Neuron (in vitro differentiated cells): ENCODE results near the gene AUNIP.

Source experiments
- H2AFZ ChIP-seq: one replicate; pipeline ENCODE4 v1.6.1; 2013; ENCODE audit warnings: low read depth, mild to moderate bottlenecking, inconsistent platforms, low read length, moderate library complexity
- H3K27me3 ChIP-seq: one replicate; pipeline ENCODE4 v1.6.1; 2013; ENCODE audit warnings: low read length; ENCODE audit not compliant: insufficient read depth
- H3K36me3 ChIP-seq: one replicate; pipeline ENCODE4 v1.6.1; 2013; ENCODE audit warnings: low read length; ENCODE audit not compliant: insufficient read depth
- H3K4me1 ChIP-seq: one replicate; pipeline ENCODE4 v1.6.1; 2013; ENCODE audit warnings: low read length; ENCODE audit not compliant: insufficient read depth
- H3K4me3 ChIP-seq: 2 replicates; pipeline ENCODE4 v1.5.1; 2013; ENCODE audit warnings: mild to moderate bottlenecking, low read length, moderate library complexity
- H3K9me3 ChIP-seq: one replicate; pipeline ENCODE4 v1.6.1; 2013; ENCODE audit warnings: low read length

AUNIP gene

DNA sequence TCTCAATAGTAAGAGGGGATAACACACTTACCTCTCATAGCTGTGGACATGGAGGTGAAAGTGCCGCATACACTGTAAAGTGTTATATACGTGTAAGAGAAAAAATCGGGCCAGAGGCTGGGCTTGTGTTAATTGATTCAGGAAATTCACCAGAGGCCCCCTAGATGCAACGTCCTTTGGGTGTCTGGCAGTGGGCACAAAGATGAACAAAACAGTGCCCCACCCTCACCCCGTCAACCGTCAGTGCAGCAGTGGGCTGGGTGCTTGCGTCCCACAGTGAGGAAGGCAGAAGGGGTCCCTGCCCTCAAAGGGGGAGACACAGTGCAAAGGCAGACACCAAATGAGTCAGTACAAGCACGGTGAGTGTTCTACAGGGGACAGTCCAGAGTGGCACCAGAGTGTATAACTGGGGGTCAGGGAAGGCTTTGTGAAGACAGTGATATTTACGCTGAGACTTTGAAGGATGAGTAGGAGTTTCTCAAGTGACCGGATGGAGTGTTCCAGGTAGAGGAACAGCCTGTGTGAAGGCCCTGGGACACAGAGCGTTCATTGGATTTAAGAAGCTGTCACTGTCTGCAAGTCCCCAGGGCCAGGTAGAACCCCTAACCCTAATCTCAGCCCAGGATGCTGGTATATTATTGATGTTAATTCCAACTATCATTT lies 46.1 kb downstream of the AUNIP start:
- Histone ChIP-seq H3K27me3 (no peaks in the 10 kb centered on the region), H3K36me3 (peaks cover 52% of the 10 kb centered on the region), H3K4me1 (no peaks in the 10 kb centered on the region), H3K4me3 (no peak overlapping the region), H3K9me3 (no peaks in the 10 kb centered on the region), H2AFZ (no peak overlapping the region)

DNA sequence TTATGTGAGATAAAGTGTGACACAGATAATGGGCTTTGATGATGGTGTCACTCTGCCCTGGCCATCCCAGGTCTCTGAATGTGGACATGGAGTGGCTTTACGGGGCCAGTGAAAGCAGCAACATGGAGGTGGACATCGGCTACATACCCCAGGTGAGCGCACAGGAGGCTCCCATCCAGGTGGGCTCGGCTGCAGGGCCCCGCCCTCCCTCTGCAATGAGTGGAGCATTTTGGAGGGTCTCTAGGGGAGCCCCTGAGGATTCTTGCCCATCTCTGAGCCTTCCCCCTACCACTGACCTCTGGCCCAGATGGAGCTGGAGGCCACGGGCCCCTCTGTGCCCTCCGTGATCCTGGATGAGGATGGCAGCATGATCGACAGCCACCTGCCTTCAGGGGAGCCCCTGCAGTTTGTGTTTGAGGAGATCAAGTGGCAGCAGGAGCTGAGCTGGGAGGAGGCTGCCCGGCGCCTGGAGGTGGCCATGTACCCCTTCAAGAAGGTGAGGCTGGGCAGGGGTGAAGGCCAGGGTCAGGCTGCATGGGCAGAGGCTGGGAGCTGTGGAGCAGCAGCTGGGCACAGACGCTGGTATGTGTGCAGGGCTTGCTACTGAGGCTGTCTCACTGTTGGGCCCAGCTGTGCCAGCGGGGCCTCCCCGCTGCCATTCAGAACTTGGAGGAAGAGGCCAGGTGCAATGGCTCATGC lies 47.7 kb downstream of the AUNIP start:
- Histone ChIP-seq H3K36me3 (peaks cover 59% of the 10 kb centered on the region), H3K4me1 (no peaks in the 10 kb centered on the region), H3K4me3 (no peak overlapping the region)

DNA sequence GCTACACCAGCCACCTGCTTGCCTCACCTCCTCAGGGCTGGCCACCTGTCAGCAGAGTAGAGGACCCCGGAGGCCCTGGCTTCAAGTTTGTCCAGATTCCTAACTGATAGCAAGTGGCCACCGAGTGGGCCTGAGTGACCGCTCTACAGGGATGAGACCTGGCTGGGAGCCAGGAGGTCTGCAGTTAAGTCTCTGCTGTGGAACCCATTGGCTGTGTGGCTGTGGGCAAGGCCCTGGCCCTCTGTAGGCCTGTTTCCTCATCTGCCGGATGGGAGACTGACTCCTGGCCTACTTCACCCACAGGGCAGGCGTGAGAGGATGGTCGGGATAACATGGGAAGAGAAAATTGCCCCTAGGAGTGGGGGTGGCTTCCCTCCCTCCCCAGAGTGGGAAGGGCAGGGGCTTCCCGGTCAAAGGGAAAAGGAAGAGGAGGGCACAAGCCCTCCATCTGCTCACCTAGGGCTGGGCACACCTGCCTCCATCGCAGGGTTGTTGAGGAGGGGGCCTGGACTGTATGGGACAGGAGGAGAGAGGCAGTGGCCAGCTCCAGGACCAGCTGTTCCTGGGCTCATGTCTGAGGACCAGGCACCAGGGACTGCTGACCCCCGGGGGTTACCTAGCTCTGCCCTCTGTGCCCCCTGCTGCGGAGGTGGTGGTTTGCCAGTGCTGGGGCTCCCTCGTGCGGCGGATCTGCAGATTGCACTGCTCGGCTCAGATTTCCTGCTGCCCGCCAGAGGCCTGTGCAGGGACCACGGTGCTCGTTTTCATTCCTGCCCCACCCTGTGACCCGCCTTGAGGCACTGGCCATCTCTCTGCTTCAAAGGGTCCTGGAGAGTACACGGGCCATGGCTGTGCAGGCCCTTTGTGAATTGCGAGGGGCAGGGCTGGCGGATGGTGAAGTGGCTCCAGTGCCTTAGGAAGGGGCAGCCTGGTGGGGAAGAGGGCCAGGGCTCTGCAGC lies 48.6 kb downstream of the AUNIP start:
- Histone ChIP-seq H3K36me3 (peaks cover 61% of the 10 kb centered on the region), H3K4me3 (no peak overlapping the region), H2AFZ (no peak overlapping the region), H3K9me3 (no peaks in the 10 kb centered on the region), H3K27me3 (no peaks in the 10 kb centered on the region), H3K4me1 (no peaks in the 10 kb centered on the region)

More for the DNA sequence above, 47.7 kb downstream of the AUNIP start:
- Histone ChIP-seq H3K27me3 (no peaks in the 10 kb centered on the region), H3K9me3 (no peaks in the 10 kb centered on the region), H2AFZ (no peak overlapping the region)

DNA sequence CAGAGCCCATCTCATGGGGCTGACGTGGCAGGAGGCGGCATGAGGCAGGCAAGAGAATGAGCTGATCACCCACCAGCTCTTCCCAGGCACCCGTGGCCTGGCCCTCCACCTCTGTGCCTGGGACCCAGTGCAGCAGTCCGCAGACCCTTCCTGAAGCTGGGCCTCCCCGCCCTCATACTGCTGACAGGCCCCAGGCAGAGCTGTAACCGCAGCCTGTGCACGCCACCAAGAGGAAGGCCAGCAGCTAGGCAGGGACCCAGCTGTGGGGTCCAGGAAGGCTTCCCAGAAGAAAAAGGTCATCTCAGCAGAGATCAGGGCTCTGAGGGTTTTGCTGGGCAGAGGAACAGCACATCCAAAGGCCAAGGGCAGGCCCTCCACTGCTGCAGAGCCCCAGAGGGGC lies 49.3 kb downstream of the AUNIP start:
- Histone ChIP-seq H3K4me1 (peaks cover 2% of the 10 kb centered on the region), H2AFZ (no peak overlapping the region), H3K36me3 (peaks cover 57% of the 10 kb centered on the region), H3K27me3 (no peaks in the 10 kb centered on the region), H3K9me3 (no peaks in the 10 kb centered on the region), H3K4me3 (no peak overlapping the region)

DNA sequence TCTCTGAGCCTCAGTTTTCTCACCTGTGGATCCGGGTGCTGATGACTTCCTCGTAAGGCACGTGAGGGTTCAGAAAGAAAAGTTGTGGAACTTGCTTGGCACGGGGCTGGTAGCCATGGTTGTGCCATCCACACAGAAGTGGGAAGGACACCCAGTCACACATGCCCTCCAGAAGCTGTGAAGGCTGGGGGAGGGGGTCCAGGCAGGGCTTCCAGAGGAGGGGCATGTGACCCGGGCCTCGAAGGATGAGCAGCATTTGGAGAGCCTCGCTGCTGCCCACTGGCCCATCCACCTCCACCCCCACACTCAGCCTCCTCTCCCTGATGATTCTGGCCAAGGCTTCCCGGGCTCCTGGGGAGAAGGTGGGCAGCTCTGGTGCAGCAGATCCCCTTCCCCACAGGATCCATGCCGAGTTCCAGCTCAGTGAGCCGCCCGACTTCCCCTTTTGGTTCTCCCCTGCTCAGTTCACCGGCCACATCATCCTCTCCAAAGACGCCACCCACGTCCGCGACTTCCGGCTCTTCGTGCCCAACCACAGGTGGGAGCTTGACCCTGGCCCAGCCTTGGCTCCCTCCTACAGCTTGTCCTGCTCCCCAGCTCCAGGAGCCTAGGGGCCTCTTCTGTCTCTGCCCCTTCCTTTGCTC lies 49.9 kb downstream of the AUNIP start:
- Histone ChIP-seq H3K4me3 (no peak overlapping the region), H3K36me3 (peaks cover 52% of the 10 kb centered on the region), H3K9me3 (no peaks in the 10 kb centered on the region), H3K27me3 (no peaks in the 10 kb centered on the region), H3K4me1 (peaks cover 6% of the 10 kb centered on the region), H2AFZ (no peak overlapping the region)

DNA sequence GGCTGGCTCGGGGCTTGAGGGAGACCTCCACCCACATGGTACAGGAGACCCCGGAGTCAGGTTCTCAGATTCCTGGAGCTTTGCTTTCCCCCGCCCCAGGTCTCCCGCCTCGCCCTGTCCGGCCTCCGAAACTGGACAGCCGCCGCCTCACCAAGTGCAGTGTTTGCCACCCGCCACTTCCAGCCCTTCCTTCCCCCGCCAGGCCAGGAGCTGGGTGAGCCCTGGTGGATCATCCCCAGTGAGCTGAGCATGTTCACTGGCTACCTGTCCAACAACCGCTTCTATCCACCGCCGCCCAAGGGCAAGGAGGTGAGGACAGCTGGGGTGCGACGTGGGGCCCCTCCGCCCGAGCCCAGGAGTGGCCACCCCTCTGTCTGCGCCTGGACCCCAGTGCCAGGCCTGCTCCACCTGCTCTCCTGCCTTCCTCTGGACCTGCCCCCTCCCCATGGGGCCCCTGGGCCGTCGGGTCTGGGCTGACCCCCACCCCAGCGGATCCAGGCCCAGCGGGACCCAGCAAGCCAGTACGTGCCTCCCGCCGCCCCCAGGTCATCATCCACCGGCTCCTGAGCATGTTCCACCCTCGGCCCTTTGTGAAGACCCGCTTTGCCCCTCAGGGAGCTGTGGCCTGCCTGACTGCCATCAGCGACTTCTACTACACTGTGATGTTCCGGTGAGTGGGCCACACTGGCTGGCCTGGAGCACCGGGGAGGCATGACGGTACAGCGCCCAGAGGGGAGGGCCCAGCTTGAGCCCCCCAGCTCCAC lies 50.6 kb downstream of the AUNIP start:
- no peak overlapping the region for H3K4me3 ChIP-seq
- peaks cover 44% of the 10 kb centered on the region for H3K36me3 ChIP-seq
- H3K27me3 ChIP-seq = no peaks in the 10 kb centered on the region
- H3K4me1 ChIP-seq = peaks cover 10% of the 10 kb centered on the region
- no peaks in the 10 kb centered on the region for H3K9me3 ChIP-seq
- no peak overlapping the region for H2AFZ ChIP-seq

DNA sequence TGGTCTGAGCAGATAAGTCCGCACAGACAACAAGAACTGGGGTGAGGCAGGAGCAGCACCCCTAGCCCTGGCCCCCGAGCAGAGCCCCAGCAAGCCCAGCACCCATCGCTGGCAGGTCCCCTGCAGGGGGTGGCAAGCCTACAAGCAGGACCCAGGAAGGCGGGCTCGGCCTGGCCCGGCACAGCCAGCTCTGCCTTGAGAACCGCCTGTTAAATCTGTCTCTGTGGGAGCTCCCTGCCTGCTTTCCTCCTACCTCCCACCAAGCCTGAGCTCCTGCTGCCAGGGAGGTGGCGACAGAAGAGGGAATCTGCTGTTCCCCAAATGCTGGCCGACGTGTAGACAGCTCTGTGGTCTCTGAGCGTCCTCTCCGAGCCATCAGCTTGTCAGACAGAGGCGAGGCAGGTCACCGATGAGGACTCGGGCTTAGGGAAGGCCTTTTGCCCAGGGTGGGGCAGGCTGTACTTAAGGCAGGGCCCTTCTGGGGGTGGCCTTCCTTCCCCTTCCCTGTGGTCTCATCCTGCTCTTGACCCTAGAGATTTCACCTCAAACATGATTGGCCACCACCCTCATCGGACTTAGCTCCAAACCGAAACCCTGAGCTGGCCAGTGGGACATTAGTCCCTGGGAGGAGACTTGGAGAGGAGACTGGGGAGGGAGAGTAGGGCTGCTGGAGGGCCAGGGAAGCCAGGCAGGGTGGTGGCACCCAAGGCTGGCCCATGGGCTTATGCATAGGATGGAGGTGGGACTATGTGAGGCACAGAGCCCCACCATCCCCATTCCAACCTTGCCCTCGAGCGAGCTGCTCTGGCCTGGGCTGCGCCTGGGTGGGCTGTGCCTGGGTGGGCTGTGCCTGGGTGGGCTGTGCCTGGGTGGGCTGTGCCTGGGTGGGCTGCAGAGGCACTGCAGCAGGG lies 51.5 kb downstream of the AUNIP start:
- peaks cover 38% of the 10 kb centered on the region for H3K36me3 ChIP-seq
- no peaks in the 10 kb centered on the region for H3K27me3 ChIP-seq
- no peak overlapping the region for H3K4me3 ChIP-seq

DNA sequence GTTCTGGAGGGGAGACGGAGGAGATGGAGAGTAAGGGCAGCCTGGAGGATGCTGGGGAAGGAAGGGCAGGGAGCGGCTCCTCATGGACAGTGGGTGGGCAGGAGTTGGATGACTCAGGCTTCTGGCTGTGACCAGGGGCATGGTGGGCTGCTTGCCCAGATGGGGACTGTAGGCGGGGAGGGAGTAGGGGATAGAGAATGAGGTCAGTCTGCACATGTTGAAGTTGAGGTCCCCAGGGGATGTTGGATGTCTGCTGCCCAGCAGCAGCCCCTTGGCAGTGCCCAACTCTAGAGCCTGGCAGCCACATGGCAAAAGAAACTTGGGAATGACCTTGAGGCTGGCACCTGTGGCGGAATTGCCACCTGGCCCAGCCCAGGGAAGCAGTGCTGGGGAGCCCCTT lies 52.8 kb downstream of the AUNIP start:
- Histone ChIP-seq H3K36me3 (peaks cover 35% of the 10 kb centered on the region), H3K4me1 (peaks cover 17% of the 10 kb centered on the region), H2AFZ (no peak overlapping the region), H3K9me3 (no peaks in the 10 kb centered on the region), H3K27me3 (no peaks in the 10 kb centered on the region), H3K4me3 (no peak overlapping the region)

More for the DNA sequence above, 51.5 kb downstream of the AUNIP start:
- Histone ChIP-seq H3K9me3 (no peaks in the 10 kb centered on the region), H2AFZ (no peak overlapping the region), H3K4me1 (peaks cover 15% of the 10 kb centered on the region)

DNA sequence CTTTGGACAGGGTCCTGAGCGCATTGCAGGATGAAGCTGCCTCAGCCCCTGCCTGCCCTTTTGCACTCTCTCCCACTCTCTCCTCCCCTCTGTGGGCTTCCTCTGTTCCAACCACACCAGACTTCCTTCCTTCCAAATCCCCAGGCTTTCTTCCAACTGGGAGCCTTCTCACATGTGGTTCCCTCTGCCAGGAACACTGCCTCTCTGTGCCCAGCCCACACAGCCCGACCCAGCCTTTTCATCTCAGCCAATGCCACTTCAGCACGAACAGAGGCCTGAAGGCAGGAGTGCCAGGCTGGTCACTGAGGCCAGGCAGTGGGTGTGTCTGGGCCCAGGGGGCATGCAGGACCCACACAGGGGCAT lies 53.4 kb downstream of the AUNIP start:
- peaks cover 20% of the 10 kb centered on the region for H3K4me1 ChIP-seq
- no peaks in the 10 kb centered on the region for H3K27me3 ChIP-seq
- no peak overlapping the region for H2AFZ ChIP-seq
- no peak overlapping the region for H3K4me3 ChIP-seq
- peaks cover 35% of the 10 kb centered on the region for H3K36me3 ChIP-seq
- H3K9me3 ChIP-seq = no peaks in the 10 kb centered on the region

DNA sequence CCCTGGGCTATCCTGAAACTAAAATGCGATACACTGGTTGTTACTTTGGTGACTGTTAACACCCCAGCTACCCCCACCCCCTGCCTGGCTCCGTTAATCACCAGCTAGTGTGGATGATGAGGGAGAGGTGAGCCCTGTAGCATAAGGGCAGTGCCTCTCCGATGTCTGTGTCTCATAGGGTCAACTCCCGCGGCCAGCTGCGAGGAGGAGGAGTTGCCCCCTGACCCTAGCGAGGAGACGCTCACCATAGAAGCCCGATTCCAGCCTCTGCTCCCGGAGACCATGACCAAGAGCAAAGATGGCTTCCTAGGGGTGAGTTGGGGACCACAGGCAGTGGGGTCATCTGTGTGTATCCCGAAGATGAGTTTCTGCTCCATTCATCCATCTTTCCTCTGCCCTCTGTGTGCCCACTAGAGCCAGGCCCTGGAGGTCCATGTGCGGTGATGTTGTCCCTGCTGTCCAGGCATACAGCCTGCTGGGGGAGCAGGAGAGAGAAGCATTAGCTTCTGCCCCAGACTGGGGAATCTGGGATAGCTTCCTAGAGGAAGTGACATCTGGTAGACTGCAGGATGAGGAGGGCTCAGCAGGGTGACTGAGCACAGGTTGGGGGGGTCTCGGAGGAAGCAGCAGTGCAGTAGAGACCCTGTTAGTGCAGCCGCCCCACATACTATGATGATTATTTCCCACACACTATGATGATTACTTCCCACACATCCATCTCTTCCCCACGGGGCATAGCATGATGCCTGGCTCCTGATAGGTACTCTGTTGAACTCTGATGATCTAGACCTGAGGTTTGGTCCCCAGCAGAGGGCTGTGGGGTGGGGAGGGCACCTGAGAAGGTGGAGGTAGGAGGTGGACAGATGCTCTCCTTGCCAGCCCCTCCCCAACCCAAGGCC lies 54.0 kb downstream of the AUNIP start:
- Histone ChIP-seq H3K27me3 (no peaks in the 10 kb centered on the region), H3K4me1 (peaks cover 23% of the 10 kb centered on the region), H2AFZ (no peak overlapping the region), H3K9me3 (no peaks in the 10 kb centered on the region), H3K36me3 (peaks cover 35% of the 10 kb centered on the region), H3K4me3 (no peak overlapping the region)
